ENCODE measurements around the gene SPATA19. TPM values are rescaled to one million over a fixed set of nuclear protein-coding genes. Genes with fewer than 3 reads are reported as not detected.

The SPATA19 gene
- total and polyA plus RNA-seq, 2 experiments from 2014 or later: not detected

- H3K27me3 Mint-ChIP-seq (ENCODE audit: insufficient read depth, low read depth, poor library complexity): peaks cover 6% of the 10 kb centered on the region
- Histone ChIP-seq H3K79me2 (replicated peaks; ENCODE audit: insufficient read depth) (no peaks in the 10 kb centered on the region), H3F3A (replicated peaks; ENCODE audit: low read depth) (no peaks in the 10 kb centered on the region), H3K4me1 (ENCODE audit: insufficient read depth) (peaks cover 12% of the 10 kb centered on the region), H3K9me2 (ENCODE audit: insufficient read depth) (no peaks in the 10 kb centered on the region), H3K27me3 (ENCODE audit: insufficient read depth) (no peaks in the 10 kb centered on the region), H4K20me1 (replicated peaks; ENCODE audit: insufficient read depth) (no peaks in the 10 kb centered on the region), H2AFZ (no peak overlapping the region), H3K4me3 (no peak overlapping the region), H3K27ac (ENCODE audit: low read depth) (no peak overlapping the region), H3K36me3 (ENCODE audit: insufficient read depth) (no peaks in the 10 kb centered on the region), H3K4me2 (no peak overlapping the region)
- no peak overlapping the region for H3K27ac Mint-ChIP-seq
- no peak for DNase-seq (ENCODE audit: low spot score)
- H3K4me3 Mint-ChIP-seq: no peak overlapping the region
- no peaks in the 10 kb centered on the region; the same call in 2 of the 3 replicates for H3K36me3 Mint-ChIP-seq (ENCODE audit: low read depth)
- ATAC-seq: no peak
- no peaks in the 10 kb centered on the region for H3K9me3 Mint-ChIP-seq
- H3K4me1 Mint-ChIP-seq: no peaks in the 10 kb centered on the region; the same call in 1 of the 3 replicates
- TF ChIP-seq ZNF331 (CRISPR knock-in tag; IDR thresholded peaks at IDR 0.05; ENCODE audit: low read depth) (no peak), EZH2 (IDR thresholded peaks at IDR 0.05; ENCODE audit: low read depth, unreplicated experiment) (no peak), ZNF114 (CRISPR knock-in tag; IDR thresholded peaks at IDR 0.05) (no peak), EZH2phosphoT487 (IDR thresholded peaks at IDR 0.05; ENCODE audit: unreplicated experiment) (no peak), NANOG (IDR thresholded peaks at IDR 0.05; ENCODE audit: borderline replicate concordance) (no peak)
Observed at GRCh38 chr11:133816146-133816870, 29.0 kb downstream of the SPATA19 start.

- Mint-ChIP-seq H3K27me3 (ENCODE audit: insufficient read depth, low read depth, poor library complexity) (peaks cover 6% of the 10 kb centered on the region), H3K4me1 (no peaks in the 10 kb centered on the region; the same call in 1 of the 3 replicates), H3K9me3 (no peaks in the 10 kb centered on the region), H3K36me3 (ENCODE audit: low read depth) (no peaks in the 10 kb centered on the region; the same call in 2 of the 3 replicates), H3K27ac (no peak overlapping the region), H3K4me3 (no peak overlapping the region)
- Histone ChIP-seq H3K4me3 (no peak overlapping the region), H2AFZ (no peak overlapping the region), H3K27ac (ENCODE audit: low read depth) (no peak overlapping the region), H3K9me2 (ENCODE audit: insufficient read depth) (no peaks in the 10 kb centered on the region), H3K4me1 (ENCODE audit: insufficient read depth) (peaks cover 19% of the 10 kb centered on the region), H3K36me3 (ENCODE audit: insufficient read depth) (no peaks in the 10 kb centered on the region), H4K20me1 (replicated peaks; ENCODE audit: insufficient read depth) (no peaks in the 10 kb centered on the region), H3K27me3 (ENCODE audit: insufficient read depth) (no peaks in the 10 kb centered on the region), H3K4me2 (no peak overlapping the region), H3F3A (replicated peaks; ENCODE audit: low read depth) (no peaks in the 10 kb centered on the region), H3K79me2 (replicated peaks; ENCODE audit: insufficient read depth) (no peaks in the 10 kb centered on the region)
- no peak for ATAC-seq
- no peak for DNase-seq (ENCODE audit: low spot score)
- TF ChIP-seq JUNB (IDR thresholded peaks at IDR 0.05; ENCODE audit: unreplicated experiment) (no peak), ZNF114 (CRISPR knock-in tag; IDR thresholded peaks at IDR 0.05) (no peak), POLR2AphosphoS5 (IDR thresholded peaks at IDR 0.05; ENCODE audit: low read depth) (no peak), REST (IDR thresholded peaks at IDR 0.05; ENCODE audit: unreplicated experiment) (no peak), CTCF (conservative IDR thresholded peaks at IDR 0.05; ENCODE audit: low read depth in 2 of 2) (no peak), EZH2phosphoT487 (IDR thresholded peaks at IDR 0.05; ENCODE audit: unreplicated experiment) (no peak), ETS1 (IDR thresholded peaks at IDR 0.05) (no peak), CREB1 (CRISPR knock-in tag; IDR thresholded peaks at IDR 0.05; ENCODE audit: low read depth) (no peak)
Observed at GRCh38 chr11:133815636-133816035, 29.7 kb downstream of the SPATA19 start.
